ELF-1 (cell line): ENCODE results near the gene MCAM.

Experiments used
- DNase-seq: peaks from one replicate; pipeline ENCODE4 v3.0.0-alpha.2; 2016; ENCODE audit warnings: low read depth, low spot score

MCAM gene

GRCh38 chr11:119309411-119309810 lies 7.5 kb downstream of the MCAM start:
- DNase-seq: no peak

- DNase-seq: no peak
Measured at GRCh38 chr11:119307974-119308373, 9.0 kb downstream of the MCAM start.

DNA sequence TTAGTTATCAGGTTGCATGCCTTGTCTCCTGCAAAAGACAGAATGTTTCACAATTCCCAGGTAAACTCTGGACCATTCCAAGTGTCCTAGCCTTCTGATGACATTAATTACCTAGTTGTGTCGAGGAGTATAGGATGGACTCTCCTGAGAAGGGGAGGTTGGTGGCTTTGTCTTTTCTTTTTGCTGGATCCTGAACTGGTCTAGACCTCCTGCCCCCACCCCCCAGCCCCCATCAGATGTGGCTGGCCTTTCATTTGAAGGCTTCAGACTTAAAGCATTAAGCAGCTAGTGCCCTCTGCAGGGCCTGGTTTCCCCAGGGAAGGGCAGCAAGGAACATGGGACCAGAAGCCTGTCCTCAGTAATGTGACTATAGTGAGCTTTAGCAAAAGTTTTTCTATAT lies 9.7 kb downstream of the MCAM start:
- DNase-seq: no peak

- DNase-seq: no peak
Measured at GRCh38 chr11:119306373-119306890, 10.5 kb downstream of the MCAM start.

- no peak for DNase-seq
Measured at GRCh38 chr11:119305556-119306372, 11.2 kb downstream of the MCAM start.

GRCh38 chr11:119303227-119303718 lies 13.7 kb downstream of the MCAM start:
- no peak for DNase-seq

DNA sequence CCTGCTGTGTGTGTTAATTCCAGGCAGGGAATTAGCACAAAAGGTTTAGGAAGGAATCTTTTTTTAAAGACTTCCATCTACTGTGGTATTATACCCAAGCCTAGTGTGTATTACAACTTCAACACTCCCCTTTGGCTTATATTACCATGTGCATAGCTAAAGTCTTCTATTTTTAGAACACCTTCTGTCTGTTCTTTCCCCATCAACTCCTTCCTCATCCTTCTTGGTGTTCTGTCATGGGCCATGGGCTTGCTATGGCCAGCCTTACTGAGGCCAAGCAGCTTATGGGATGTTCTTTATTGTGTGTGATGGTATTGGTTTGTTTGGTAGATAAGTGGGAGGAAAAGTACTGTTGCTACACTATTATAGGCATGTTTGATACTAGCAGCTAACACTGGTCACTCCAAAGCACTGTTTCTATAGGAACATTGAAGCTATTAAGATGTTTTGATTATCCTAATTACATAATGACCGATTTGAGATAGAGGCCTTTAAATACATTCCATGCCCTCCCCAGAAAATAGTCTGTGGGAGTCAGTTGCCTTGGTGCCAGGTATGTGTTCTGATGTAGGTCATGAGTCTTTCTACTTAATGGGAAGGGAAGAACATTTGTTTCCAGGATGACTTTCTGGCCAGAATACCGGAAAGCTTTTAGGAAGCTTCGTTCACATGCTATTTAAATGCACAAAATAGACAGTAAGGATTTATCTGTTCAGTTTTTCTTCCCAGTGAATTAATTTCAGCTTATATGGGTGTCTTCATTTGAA lies 16.5 kb downstream of the MCAM start:
- no peak for DNase-seq

- DNase-seq: no peak
Measured at GRCh38 chr11:119299416-119299815, 17.5 kb downstream of the MCAM start.

DNA sequence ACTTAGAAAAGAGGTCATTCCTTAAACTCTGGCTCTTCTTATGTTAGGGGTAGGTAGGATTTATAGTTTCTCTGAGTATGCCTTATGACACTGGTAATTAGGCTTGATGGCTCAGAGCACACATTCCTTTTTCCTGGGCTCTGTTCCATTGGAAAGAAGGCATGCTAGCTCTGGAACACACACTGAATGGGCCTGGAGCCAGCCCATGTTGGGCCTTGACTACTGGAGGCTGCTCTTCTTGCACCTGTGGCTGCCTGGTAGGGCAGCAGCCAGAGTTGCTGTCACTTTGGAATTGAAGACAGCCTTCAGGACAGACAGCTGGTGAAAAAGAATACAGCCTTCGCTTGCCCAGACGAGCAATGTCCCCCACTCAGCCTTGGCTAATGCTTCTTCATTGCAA lies 18.2 kb downstream of the MCAM start:
- no peak for DNase-seq

DNA sequence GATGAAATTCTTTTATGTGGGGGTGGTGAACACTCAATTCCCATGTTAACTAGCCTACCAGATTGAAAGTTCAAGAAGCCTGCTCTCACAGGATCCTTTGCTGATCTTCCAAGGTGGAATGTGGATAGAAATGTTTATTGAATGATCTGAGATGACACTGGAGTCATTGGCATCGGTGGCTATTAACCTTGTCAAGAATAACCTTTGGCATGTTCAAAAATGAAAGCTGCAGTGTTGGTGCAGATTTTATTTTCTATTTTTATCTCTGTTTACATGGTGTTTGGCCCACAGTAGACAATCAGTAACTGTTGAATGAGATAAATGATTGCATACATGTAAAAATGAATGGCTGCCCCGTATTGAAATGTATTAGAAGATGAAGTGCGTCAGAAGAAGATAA lies 19.0 kb downstream of the MCAM start:
- no peak for DNase-seq

DNA sequence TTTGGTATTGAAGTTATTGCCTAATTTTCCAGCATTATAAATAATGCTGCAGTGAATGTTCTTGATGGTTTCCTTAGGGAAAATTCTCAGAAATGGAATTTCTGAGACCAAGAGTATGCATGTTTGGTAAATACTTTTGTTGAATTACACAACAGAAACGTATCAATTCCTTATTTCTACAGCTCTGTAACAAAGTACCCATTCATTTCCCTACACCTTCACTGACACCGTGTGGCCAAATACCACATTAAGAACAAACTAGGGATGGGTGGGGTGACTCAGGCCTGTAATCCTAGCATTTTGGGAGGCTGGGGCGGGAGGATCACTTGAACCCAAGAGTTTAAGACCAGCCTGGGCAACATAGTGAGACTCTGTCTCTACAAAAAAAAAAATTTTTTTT lies 21.8 kb downstream of the MCAM start:
- DNase-seq: no peak

DNA sequence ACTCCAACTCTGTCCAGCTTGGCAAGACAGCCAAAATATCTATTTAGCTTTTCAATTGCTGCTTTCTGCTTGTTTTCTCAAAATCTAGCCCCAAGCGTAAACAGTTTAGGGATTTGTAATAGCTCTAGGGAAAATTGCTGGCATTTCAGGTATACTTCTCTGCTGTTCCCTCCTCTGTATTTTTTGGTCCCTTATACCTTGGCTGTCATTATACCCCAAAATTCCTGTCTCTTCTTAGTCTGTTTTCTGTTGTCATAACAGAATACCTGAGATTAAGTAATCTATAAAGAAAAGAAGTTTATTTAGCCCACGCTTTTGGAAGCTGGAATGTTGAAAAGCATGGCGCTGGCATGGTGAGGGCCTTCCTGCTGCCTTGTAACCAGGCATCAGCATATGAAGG lies 23.5 kb downstream of the MCAM start:
- DNase-seq: no peak

DNA sequence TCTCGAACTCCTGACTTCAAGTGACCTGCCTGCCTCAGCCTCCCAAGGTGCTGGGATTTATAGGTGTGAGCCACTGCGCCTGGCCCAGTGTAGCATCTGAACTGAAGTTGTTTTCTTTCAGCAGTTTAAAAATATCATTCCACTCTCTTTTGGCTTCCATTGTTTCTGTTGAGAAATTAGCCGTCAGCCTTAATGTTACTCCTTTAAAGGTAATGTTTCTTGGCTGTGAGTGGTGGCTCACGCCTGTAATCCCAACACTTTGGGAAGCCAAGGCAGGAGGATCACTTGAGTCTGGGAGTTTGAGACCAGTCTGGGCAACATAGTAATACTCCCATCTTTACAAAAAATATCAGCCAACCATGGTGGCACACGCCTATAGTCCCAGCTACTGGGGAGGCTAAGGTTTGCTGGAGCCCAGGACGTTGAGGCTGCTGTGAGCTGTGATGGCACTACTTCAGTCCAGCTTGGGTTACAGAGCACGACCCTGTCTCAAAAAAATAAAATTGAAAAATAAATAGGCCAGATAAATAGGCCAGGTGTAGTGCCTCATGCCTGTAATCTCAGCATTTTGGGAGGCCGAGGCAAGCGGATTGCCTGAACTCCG lies 25.9 kb downstream of the MCAM start:
- no peak for DNase-seq

DNA sequence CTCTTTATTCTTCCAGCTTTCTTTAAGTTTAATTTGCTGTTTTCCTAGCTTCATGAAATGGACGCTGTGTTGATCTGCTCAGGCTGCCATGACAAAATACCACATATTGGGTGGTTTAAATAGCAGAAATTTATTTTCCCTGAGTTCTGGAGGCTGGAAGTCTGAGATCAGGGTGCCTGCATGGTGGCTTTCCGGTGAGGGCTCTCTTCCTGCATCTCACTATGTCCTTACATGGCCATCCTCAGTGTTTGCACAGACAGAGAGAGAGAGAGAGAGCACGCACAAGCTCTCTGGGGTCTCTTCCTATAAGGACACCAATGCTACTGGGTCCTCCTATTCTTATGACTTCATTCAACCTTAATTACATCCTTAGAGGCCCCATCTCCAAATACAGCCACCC lies 28.7 kb downstream of the MCAM start:
- DNase-seq: no peak

GRCh38 chr11:119285431-119285830 lies 31.5 kb downstream of the MCAM start:
- DNase-seq: no peak

- DNase-seq: peak; percentile 5
Measured at GRCh38 chr11:119284344-119285157, 32.4 kb downstream of the MCAM start.

DNA sequence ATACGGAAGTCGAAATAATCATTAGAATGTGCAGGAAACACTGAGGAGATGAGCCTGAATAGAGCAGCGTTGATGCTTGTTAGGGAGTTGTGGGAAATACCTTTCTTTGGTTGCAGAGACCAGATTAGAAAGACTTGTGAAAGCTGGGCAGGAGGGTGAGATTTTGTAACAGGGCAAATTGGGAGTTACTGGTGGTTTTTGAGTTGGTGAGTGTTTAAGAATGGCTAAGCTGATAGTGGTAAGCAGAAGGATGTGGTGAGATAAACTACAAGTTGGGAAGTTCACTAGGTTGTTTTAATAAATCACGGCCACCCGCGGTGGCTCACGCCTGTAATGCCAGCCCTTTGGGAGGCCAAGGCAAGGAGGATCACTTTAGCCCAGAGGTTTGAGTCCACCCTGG lies 34.4 kb downstream of the MCAM start:
- no peak for DNase-seq

DNA sequence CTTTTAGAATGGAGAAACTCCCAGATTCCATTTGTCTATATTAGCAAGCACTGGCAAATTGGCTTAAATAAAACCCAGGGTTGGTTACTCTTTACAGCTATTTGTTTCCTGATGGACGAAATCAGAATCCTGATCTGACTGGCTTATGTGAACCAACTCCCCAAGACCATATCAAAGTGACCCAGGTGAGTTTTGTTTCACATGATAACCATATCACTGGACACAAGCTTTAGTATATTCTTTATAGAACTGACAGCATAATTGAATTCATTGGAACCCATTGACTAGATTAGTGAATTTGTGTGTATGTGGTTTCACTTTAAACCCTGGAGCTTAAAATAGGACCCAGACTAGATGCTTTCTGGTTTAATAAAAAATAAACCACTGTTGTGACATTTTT lies 39.3 kb downstream of the MCAM start:
- DNase-seq: no peak

- DNase-seq: no peak
Measured at GRCh38 chr11:119273721-119274120, 43.2 kb downstream of the MCAM start.

- DNase-seq: no peak
Measured at GRCh38 chr11:119267645-119268044, 49.3 kb downstream of the MCAM start.

DNA sequence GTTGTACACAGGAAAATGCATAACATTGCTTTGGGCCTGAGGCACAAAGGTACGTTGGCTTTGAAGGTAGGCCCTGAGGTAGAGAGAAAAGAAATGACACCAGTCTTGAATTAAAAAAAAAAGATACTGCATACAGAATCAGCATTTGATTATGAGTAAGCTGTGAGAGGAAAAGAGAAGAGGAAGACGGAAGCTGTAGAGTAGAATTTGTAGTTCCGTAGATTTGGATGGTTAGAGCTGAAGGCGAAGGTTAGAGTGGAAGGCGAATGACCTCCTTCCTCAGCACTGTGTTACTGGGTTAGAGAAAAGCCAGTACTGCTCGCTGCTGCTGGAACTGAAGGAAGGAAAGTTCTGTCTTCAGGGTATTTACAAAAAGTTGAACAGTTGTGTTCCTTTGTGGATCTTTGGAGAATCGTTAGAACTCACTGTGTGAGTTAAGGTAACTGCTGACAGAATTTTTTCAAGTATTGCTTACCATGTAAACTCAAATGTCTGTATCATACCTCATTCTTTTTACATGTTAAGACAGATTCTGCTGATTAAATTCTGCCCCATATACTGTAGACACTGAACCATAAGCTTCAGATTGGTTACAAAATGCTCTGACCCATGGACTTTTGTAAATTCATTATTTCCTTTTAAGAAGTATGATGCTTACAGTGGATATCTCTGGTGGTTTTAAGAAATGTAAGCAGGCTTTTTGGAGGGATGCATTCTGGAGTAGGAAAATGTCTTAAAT lies 50.2 kb downstream of the MCAM start:
- no peak for DNase-seq
